GM19397 (cell line): Measurements from ENCODE around the gene ADCY1.

Experiments
- ATAC-seq: cut with Tn5 transposase; IDR thresholded peaks from one replicate; pipeline ENCODE4 v1.9.1; 2021; ENCODE audit warnings: mild to moderate bottlenecking, moderate library complexity; ENCODE audit not compliant: unreplicated experiment

The ADCY1 gene

DNA sequence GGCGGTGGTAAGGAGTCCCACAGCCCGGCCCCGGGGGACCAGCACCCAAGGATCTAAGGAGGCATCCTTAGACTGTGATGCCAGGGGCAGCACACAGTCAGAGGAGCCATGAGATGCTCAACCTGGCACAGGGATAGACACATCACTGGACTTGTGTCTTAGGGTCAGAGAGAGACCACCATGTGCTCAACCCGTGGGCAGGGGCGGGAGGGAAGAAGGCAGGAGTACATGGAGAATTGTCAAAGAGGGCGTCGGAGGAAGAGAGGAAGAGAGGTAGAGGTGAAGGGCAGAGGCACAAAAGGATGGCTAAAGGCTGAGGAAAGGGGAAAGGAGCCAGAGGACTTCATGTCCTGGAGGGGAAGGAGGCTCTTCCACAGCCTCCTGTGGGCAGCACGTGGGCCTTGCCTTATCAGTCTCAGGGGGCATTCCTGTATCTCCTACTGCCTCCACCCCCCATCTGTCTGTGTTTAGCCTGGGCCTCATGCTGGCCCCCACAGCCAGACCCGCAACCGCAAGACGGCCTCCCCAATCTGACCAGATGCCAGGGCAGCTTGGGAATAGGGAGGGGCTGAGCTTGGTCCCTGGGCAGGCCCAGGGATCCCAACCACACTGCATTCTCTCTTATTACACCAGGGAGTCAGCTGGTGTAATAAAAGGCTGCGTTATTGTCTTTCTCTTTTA, 2.2 kb downstream of the ADCY1 start:
- no peak for ATAC-seq

DNA sequence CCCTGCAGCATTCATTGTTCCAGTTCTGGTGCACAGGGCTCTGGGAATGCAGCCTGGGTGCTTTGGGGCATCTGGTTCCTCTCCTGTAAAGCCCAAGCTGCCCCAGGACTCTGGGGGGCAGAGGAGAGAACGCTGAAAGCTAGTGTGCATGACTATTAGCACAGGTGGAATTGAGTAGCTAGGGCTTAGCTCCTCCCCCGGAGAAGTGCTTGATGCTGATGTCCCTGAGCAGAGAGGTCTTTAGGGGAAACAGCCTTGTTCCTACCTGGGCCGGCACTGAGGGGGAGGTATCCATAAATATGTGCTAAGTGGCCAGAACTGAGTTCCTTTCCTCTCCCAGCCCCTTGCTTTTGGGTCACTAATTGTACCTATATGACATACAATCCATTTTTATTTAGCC, 3.9 kb downstream of the ADCY1 start:
- no peak for ATAC-seq

DNA sequence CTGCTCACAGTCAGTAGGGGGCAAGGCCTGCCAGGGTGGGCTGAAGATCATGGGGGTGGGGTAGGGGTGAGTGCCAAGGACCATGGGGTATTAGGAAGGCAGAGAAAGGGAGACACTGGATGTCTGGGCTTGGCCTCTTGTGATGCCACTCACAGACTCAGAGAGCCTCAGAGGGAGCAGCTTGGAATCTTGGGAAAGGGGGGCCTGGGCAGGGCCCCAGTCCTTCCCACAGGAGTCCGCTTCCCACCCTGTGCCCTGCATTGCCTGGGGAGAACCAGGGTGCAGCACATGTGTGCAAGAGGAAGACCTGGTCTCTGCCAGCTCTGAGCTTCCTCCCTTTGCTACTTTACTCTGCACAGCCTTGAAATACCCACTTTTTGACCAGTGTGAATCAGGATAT, 4.3 kb downstream of the ADCY1 start:
- ATAC-seq, result no peak

DNA sequence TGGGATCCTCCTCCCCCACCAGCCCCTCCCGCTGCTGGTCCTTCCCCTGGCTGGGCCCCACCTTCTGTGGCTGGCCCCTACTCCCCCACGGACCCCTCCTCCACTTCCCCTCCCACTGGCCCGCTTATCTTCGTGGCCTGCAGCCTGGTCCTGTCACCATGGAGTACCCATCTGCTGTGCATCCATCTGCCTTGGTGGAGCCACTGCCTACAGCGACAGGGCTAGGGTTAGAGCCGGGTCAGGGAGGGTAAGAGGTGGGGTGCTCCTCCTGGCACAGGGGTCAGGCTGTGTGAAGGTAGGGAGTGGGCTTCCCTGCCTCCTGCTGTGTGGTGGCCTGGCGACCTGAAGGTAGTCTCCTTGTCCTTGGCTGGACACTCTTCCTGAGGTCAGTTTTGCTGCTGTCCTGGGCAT, 5.2 kb downstream of the ADCY1 start:
- no peak for ATAC-seq

DNA sequence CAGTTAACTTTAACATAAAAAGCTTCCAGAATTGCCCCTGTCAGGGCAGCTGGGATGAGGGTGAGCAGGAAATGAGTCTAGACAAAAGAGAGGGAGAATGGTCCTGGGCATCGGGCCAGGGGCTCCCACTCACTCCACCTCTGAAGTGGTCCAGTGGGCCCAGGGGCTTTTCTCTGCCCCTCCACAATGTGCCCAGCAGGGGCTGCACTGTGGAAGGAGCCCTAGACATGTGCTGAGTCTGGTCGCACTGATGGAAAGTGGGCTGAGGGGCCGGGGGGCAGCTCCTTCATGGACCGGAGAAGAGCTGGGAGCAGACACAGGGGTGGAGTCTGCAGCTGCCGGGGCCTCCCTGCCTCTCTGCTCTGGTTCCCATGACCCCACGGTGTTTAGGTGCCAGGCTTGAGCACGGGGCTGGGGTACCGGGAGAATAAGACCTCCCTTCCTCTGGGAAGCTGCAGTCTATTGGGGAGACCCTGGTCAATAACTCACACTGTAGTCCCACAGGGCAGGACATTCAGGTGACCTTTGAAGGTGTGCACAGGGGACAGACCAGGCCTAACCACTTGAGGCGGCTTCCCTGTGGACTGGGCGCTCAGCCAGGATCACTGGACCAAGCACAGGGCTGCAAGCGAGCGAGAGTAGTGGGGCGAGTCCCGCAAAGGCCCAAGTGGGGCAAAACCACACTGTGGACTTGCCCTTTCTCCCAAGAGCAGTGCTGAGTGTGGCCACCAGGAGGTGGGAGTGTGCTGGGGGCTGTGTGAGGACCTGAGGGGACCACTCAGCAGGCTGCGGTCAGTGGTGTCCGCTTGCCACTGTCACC, 6.1 kb downstream of the ADCY1 start:
- no peak for ATAC-seq

DNA sequence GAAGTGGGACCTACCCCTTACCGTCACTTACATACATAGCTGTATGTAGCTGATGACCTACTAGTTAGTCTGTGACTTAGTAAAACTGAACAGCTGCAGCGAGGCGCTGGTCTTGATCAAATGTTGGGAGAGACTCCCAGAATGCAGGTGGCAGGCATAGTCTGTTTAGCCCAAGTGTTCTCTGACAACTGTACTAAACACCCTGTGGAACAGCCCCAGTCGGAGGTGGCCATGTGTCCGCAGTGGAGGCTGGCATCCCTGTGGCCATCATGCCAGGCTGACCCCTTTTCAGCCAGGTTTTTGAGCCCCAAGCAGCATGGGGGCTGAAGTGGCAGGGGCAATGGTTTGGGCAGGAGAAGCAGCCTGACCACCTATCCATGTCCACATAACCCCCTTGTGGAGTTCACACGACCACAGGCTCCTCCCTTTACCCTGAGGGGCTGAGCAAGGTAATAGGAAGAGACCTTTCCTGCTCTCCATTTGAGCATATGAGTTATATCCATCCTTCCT, 7.2 kb downstream of the ADCY1 start:
- ATAC-seq, result no peak

DNA sequence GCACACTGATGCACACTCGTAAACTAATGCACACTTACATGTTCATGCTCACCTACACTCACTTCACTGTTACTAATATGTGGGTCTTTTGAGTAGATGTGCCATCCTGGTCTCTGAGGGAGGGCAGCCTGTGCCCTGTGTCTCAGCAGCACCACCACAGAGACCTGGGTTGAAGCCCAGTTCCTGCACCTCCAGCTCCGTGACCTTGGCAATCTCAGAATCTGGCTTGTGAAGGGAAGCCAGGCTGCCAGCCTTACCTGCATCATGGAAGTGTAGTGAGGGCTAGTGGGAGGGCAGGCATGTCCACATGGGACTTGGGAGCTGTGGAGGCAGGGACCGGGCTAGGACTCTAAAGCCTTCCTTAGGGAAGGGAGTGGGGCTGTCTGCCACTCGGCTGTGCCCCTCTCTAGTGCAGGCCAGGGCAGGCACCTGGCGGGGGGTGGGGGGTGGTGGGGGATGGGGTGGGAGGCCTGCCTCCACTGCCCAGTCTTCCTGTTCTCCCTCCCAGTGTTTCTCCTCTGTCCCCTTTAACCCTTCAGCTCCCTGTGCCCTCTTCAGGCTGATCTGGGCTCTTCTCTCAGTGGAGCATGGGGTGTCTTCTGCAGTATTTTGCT, 8.1 kb downstream of the ADCY1 start:
- ATAC-seq, result no peak

DNA sequence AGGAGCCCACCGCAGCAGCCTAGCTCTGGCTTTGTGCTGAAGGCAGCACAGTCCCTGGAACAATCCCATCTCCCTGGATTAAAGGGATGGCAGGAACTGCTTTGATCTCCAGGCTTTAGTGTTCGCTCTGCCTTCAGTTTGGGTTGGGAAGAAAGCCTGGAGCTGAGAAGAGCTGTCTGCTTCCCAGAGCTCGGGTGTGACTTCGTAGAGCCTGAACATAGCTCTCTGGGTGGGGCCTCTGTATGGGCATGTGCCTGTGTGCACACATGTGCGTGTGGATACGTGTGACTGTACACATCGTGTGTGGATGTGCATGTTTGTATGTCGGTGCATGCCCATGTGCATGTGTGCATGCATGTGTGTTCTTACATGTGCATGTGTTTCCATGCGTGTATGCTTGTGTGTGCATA, 8.7 kb downstream of the ADCY1 start:
- ATAC-seq, result no peak

DNA sequence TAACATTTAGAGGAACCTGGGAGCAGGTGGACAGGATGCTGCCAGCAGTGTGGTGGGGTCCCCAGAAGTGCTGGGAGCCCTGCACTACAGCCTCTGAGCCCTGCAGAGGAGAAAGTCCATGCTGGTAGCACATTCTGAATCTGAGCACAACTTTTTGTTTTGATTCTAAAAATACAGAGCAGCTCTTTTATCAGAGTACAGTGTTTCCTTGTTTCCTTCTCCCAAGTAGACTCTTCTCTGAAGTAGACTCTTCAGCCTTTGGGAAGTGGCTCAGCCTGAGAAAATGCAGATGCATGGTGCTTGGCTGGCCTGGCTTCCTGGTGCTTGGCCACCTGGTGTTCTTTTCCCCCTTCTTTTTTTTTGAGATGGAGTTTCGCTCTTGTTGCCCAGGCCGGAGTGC, 9.1 kb downstream of the ADCY1 start:
- no peak for ATAC-seq

DNA sequence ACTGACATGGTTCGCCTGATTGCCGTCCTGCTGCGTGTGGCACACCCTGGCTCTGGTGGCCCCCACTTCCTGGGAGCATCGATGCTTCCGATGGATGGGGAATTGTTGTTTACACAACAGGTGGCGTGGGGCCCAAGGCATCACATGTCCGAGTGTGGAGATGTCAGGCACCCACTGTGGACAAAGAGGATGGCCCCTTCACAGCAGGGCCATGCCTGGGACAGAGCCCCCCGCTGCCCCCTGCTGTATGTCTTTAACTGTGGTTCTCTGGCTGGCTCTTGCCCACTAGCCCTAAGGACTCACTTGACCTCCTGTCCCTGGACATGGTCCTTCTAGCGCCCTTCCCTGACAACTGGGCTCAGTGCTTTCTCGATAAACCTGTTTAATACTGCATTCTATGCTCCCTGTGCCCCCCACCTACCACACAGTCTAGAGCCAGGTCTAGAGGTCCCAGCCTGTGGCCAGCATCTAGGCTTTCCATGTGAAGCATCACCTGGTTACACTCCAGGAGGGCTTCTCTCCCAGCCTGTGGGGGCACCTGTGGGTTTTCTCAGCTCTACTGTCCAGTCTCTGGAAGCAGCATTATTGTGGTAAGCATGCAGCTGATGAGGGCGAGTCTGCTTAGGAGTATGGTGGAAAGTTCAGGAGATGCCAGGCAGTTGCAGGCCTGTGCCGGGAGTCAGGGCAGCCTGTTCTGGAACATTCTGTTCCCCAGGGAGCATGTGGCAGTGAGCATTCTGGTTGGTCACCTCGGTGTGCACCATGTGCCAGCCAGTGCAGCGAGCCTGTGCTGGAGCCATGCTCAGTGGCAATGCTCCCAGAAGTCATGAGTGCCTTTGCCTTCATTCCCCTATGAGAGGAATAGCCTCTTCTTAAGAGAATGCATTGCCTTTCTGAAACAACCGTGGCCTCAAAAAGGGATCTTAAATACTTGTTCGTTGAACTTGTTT, 10.4 kb downstream of the ADCY1 start:
- ATAC-seq, result no peak

DNA sequence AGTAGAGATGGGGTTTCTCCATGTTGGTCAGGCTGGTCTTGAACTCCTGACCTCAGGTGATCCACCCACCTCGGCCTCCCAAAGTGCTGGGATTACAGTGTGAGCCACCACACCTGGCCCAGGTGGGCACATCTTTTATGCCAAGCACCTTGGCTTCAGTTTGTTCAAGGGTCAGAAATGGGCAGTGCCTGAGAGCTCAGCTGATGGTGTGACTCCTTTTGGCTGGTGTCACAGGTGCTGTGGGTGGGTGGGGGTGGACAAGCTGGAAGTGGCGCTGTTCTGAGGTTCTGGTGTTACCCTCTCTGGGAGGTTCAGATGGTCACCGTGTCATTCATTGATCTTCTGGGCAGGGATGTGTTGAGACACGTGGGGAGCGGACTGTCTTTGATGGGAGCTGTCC, 11.5 kb downstream of the ADCY1 start:
- no peak for ATAC-seq

DNA sequence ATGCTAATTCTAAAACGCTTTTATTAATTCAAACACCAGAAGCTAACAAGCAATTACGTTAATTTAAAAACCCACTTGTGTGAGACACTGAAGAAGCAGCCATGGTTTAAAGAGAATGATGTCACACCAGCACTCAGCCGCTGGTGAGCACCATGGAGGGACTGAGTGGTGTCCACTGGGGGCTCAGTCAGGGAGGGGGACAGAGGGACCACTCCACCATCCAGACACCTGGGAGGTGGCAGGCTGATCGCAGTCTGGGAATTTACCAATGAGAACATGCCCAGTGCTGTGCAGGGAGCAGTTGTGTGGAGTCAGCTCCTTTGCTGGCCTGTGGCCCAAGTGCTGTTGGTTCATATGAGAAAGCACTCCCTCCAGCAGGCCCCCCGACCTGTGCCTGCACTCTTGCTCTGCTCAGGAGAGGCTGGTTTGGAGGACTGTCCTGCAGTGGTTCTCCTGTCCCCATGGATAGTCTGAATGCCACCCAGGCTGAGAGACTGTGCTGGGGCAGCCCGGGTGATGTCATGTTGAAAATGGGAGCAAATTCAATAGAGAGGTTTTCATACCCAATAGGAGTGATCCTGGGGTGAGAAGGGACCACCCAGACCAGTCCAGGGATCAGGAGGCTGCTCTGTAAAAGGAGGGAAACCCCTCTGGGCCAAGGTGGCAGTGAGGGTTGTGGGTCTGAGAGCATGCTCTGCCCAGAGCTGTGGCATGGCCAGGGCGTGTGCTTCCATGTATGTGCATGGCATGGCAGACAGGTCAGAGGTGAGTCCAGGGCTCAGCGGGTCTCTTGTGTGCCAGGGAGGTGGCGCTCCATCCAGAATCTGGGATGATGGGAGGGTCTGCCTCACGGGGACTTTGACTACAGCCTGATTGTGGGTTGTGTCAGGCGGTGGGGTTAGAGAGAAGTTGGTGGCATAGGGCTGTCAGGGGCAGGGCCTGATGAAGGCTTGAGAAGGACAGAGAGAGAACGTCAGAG, 12.7 kb downstream of the ADCY1 start:
- ATAC-seq, result no peak

DNA sequence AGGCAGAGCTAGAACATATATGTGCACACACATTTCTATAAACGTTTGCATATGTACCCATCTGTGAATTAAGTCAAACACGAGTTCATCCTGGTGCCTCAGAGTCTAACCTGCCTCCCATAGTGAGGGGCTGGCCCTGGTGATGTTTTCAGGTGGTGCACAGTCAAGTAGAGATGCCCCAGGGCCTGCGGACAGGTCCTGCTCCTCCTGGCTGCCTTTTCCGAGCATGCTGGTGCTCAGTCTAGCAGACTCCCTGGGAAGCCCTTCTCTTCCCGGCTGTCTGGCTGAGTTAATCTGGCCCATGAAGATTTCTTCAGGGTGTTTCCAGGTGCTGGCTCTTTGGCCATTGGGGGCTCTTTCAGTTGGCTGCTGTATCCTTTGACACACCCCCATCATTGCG, 14.3 kb downstream of the ADCY1 start:
- ATAC-seq, result no peak

DNA sequence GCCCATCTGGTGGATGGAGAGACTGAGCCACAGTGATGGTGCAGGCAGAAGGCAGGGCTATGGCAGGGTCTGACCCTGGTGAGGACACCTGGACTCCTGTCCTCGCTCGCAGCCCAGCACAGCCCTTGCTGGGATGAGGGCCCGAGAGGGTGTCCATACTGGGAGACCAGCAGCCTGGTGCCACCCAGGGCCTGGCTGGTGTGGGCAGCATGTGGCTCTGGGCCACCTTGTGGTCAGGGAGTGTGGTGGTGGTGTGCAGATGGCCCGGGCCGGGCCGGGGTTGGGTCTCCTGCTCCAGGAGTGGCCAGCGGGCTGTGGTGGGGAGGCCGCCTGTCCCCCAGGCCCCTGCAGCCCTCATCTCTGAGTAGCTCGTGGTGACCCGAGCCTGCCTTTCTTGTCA, 14.9 kb downstream of the ADCY1 start:
- no peak for ATAC-seq

DNA sequence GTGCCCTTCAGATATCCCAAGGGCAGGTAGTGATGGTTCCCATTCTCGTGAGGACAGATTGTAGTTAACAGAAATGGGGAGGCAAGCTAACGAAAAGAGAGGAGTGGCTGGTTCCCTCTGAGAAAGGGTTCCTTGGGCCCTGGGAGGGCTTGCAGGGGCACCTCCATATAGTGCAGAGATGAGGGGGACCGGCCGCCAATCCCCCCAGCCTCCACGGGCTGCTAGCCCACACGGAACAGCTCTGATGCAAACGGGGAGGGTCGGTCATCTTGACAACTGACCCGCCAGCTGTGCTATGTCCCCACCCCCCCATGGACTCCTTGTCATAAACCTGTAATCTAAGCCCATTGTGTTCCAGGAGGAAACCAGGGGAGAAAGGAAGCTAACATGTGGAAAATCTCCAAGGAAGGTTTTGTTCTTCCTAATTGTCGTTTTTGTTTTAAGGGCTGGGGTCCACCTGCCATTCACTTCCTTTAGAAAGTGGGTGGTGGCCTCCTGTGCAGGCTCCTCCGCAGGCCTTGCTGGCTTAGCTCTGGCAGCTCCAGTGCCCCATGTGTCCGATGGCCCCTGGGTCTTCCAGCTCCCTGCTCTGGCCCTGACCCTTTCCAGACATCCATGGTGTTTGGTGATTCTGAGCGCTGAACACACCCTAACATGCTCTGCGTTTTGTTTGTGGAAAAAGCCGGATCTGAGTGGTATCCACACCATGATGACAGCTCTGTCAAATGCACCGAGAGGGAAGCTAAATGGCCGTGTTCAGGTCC, 15.9 kb downstream of the ADCY1 start:
- no peak for ATAC-seq

DNA sequence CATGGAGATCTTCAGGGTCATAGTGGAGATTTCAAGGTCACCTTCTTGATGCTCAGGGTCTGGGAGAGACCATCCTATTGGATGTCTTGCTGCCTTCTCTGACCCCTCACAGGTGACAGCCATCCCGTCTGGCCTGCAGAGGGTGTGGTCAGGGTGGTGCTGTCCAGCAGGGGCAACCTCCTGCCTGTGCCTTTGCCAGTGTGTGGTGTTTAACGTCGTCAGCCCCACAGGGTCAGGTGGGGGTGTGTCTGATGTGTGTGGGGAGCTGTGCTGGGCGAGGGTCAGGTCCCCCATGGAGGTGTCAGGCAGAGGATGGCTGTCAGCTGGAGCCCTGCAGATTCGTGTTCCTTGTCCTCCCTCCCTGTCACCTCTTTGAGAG, 16.5 kb downstream of the ADCY1 start:
- no peak for ATAC-seq

DNA sequence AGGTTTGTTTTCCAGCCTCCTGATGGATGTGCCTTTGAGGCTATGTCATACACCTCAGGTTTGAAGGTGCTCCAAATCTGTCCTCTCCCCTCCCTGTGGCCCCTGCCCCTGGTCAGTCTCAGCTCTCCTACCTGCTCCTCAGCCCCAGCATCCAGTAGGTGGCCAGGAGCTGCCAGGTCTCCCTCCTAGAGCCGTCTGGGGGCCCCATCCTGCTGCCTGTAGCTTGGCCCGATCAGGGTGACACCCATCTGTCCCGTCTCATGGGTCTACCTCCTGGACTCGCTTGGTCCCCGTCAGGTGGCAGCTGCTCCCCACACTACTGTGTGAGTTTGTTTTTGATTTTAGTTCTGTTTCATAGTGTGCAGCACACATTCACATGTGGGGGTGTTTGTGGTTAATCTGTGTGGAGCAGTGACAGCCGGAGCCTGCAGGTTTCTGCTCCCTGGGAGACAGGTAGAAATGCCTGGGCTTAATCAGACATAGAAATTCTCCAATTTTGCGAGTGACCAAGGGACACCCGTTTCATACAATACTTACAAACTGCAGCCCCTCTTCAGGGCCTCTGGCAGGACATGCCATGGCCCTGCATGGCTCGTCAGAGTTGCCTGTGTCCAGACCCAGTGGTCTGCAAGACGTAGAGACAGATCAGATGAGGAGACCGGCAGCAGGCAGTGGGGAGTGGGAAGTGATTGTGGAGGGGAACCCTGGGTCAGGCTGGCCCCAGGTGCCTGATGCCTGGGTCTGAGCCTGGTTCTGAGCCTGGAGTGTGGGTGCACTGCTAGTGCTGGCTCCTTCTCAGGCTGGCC, 17.1 kb downstream of the ADCY1 start:
- ATAC-seq, result no peak
